Lung microvascular endothelial cell (primary cell): Measurements from ENCODE around the gene ZBTB26. TPM values are rescaled to one million over a fixed set of nuclear protein-coding genes. Genes with fewer than 3 reads are reported as not detected.
"Not testable (repeated sequence)": the region's sequence is repeated elsewhere in the genome, so short reads cannot be mapped to it uniquely, and the experiment has no call there.

Experiments
- DNase-seq, 2 donors: peaks; one replicate each; pipeline versions ENCODE4 v3.0.0 to v3.0.0-alpha.2; 2010; ENCODE audit warnings: low read depth in 2 of 2
- total RNA-seq: library from RNA; depleted of rRNA; stranded (reverse); fragments of >200 nt; gene quantifications from 2 replicates; pipeline ENCODE4 v1.2.1, GENCODE V29; 2014

Gene ZBTB26
- total RNA-seq, 1 donor from 2014 or later, result 3.0 TPM

DNA sequence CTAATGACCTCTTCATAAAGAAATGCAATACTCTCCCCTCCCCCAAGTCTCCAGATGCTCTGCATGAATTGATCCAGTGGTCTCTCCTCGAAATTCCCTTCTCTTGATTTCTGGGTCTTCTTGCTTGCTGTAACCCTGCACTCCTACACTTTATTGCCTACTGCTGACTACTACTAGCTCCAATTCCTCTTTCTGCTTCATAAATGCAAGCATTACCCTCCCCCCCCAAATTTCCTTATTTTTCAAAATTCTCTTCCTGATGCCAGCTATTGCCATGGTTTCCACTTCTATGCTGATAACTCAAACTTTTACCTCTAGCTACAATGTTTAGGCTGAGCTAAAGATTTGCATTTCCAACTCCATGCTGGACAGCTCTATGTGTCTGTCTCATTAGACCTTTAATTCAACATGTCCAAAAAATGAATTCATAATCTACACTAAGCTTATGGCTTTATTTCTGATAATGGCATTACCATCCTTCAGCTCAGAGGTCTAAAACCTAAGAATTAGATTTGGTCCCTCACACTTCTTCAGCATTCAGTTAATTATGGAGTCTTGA lies 1.4 kb downstream of the ZBTB26 start:
- no peak for DNase-seq

DNA sequence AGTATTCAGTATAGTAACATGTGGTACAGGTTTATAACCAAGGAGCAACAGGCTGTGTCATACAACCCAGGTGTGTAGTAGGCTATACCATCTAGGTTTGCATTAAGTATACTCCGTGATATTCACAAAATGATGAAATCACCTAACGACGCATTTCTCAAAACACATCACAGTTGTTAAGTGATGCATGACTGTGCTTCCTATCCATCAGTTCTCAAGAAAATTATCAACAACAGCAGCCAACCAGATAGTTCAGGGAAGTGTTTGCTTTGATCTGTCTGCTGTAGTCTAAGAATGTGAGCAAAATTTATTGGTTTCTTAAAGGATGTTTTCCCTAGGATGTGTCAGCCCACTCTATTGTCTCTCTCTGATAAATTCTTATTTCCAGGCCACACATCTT lies 7.4 kb downstream of the ZBTB26 start:
- peak in 1 of 2 donors; percentile 89 for DNase-seq

DNA sequence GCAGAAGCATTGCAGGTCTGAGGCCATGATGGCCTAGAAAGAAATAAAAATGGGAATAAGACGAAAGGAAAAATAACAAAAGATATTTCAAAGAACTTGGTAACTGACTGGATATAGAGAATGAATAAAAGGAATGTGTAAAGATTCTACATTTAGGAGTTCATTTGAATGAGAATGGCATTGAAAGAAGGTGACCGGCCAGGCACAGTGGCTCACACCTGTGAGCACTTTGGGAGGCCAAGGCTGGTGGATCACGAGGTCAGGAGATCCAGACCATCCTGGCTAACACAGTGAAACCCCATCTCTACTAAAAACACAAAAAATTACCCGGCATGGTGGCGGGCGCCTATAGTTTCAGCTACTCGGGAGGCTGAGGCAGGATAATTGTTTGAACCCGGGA lies 8.6 kb downstream of the ZBTB26 start:
- DNase-seq, result no peak

DNA sequence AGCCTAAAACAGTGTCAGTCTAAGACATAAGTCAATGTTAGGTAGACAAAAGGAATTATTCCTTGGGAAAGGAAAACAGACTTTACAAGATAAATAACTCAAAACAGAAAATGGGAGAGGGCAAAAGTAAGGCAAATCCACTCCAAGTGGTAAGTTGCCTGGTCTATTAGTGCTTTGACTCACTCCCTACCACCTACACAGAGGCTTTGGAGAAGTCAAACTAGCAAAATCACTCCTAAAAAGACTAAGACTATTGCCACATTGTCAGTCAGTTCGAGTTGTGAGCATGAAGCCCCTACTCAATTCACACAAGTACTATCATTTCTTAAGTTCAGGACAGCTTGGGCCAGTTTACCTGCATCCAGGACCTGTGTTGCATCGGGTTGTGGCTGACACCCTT lies 13.0 kb downstream of the ZBTB26 start:
- no peak for DNase-seq

DNA sequence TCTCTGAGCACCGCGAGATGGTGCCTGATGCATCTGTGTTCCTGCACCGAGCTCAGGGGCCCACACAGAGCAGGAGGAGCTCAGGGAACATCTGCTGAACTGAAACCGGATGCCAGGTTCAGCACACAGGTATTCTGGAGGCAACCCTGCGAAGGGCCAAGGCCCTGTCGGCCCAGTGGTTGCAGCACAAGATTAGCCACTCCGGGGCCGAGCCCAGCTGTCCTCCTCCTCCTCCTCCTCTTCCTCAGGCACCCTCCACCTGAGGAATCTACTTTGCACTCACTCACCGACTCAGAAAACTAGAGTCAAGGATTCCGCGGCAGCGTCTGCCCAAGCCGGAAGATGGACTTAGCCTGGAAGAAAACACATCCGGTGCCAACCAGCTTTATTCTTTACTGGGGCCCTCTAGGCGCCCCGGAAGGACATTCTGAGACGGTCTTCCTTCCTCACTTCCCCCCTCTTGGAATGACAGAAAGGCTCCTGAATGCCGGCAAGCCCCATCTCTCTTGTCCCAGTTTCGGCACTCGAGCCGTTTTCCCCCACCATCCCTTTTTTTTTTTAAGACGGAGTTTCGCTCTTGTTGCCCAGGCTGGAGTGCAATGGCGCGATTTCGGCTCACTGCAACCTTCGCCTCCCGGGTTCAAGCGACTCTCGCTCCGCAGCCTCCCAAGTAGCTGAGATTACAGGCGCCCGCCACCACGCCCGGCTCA lies 18.2 kb downstream of the ZBTB26 start, which contains the start of gene ZBTB6:
ZBTB6 (minus strand) TSS at position 360 of the 710 bp plus-strand sequence. CDS start 1,251 bp downstream, outside the sequence.
- peak; percentile 74 to 79 for DNase-seq

DNA sequence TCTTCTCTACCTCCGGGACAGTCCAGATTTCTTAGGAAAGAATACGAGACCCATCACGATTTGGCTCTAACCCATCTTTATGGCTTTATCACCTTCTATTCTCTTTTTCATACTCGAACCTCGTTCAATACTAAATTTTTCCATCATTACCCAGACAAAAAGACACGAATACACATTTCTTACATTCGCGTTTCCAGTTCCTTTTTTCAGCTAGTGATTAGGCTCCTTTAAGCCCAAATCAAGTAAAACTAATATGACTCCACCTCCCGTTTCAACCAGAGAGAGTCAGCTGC lies 18.7 kb downstream of the ZBTB26 start:
- DNase-seq, result no peak

DNA sequence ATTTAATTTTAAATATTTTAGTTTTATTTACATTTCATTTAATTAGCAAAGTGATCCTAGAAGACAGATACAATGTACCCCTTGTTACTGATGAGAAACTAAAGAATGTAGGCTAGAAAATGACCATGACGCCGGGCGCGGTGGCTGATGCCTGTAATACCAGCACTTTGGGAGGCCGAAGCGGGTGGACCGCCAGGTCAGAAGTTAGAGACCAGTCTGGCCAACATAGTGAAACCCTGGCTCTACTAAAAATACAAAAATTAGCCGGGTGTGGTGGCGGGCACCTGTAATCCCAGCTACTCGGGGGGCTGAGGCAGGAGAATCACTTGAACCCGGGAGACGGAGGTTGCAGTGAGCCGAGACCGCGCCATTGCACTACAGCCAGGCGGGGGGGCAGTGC lies 25.2 kb downstream of the ZBTB26 start:
- not testable (repeated sequence) for DNase-seq

DNA sequence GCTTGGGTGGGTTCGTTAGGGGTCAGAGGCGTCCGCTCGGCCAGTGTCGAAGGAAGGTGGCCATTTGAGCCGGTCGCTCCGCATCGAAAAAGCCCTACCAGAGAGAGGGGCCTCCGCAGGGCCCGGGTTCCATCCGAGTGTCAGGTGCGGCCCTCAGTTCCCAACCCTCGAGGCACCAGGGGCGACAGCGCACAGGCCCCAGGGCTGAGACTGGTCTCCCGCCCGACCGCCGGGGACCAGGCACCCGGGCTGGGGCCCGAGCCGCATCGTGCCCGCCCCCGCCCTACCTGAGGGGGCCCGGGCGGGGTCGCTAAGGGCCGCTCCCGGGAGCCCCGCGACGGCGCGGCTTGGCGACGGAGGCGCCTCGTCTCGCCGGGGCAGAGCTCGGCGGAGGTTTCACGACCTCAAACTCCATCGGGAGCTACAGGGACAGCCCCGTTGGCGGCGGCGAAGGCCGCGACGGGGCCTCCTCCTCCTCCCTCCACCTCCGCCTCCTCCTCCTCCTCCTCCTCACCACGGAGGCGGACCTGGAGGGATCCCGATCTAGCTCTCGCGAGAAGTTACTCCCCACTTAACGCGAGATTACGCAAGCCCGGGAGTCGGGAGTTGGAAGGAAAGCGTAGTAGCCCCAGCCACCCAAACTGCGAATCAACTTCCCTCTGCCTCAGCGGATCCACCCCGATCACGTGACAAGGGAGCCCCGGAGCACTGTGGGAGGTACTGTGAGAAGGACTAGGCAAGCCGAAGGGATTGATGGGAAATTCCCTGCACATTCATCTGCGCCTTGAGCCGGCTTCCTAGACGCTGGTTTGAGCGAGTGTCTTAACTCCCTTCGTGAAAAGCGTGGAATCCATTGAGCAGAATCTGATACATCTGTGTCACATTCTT lies 26.2 kb downstream of the ZBTB26 start, which contains the start of gene RC3H2:
RC3H2 (minus strand) TSS at position 537 of the 888 bp plus-strand sequence. CDS start 7,850 bp downstream, outside the sequence.
- DNase-seq, result peak; percentile 100

DNA sequence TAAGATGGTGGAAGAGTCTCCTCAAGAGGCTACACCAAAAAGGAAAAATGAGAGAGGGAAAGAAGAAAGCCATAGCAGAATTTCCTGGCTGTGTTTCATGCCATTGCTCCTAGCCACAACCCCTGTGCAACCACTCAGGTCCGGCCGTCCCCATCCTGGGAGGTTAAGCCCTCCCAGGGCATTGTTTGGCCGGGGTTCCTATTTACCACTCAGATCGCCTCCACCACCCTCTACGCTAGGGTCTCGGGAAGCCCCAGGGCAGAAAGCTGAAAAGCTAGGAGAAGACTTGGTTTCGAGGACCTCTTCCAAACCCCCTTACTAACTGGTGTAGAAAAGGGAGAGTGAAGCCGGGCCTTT lies 26.9 kb downstream of the ZBTB26 start:
- peak; percentile 56 to 65 for DNase-seq

DNA sequence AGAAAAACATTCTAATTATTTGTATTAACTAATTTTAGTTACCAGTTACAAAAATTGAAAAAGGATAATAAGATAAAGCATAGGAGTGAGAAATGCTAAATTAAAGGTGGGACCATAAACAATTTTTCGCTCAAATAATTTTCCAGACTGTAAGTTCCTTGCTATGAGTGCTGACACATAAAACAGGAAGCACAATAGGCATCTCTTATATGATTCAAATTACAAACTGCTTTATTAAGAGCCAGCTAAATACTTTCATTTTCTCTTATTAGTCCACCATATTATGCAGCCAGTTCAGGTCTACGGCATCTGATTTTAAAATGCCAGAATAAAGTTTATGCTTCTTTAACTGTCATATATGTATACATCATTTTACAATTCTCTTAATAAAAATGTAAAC lies 30.5 kb downstream of the ZBTB26 start:
- DNase-seq, result peak; percentile 55 to 69

DNA sequence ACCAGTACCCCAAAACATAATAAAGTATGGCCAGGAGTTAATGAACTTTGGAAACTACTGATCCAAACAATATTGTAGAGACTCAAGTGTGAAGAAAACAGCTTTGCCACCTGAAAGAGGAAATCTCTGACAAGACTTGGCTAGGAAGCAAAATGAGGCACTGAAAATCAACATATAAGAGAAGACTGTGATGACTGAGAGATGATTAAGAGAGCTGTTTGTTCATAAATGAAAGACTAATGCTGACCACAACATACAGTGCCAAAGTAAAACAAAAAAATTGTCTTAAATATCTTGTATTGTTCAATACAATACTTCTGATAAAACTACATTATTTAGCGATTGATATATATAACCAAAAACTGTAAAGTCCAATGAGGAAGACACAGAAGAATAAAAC lies 33.3 kb downstream of the ZBTB26 start:
- peak in 1 of 2 donors; percentile 44 for DNase-seq

DNA sequence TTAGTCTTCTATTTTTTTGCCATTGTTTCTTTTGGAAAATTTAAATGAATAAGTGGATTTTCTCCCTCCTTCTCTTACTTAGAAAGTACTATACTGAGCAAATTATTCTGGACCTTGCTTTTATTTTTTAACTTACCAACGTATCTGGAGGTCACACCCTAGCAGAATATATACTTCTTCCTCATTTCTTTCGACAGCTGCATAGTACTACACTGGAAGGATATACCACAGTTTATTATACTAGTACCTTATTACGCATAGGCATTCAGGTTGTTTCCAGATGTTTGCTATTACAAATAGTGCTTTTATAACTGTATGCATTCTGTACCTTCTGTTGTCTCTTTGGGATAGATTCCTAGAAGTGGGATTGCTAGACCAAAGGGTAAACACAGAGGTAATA lies 42.8 kb downstream of the ZBTB26 start:
- DNase-seq, result no peak

DNA sequence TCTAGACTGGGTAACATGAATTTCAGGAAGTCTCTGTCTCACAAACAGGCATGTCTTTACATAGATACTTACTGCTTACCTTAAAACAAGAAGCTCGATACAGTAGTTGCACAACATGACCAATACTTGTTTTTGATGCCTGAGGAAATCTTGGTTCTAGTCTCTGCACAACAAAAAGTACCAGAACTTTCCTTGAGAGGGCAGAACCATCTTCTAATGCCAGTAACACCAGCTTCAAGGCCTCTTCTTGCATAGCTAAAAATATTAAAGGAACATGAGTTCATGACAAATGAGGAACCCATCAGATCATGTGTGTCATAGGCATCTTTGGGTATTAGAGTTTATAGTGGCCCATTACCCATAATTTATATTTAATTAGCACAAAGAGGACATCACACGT lies 48.2 kb downstream of the ZBTB26 start:
- DNase-seq, result no peak

DNA sequence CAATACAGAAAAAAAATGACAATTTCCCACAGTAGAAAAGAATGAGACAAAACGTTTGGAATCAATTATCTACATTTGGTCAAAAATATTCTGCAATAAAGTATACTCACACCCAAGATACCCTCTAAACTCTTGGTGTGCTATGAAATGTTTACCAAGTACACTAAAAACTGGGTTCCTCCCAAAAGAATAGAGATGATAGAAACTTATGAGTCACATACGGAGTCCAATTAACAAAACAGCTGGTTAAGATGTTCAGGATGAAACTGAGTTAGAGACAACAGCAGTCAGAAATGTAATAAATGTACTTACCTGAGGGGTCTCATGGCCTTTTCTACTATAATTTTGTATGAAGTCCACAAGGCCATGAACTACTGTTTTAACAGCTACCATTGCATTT lies 51.9 kb downstream of the ZBTB26 start:
- no peak for DNase-seq

DNA sequence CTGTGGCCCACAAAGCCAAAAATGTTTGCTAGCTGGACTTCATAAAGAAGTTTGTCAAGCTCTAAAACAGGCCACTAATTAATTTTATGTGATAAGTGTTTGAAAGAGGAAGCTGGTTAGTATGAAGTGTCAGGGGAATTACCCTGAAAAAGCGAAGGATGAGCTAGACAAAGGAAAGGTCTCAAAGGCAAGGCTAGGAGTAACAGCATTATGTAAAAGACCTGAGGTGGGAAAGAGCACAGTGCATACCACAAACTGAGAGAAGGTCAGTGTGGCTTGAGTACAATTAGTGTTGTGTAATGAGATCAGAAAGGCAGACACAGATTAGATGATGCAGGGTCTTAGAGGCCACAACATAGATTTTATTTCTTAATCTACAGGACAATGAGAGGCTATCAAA lies 55.8 kb downstream of the ZBTB26 start:
- no peak for DNase-seq

DNA sequence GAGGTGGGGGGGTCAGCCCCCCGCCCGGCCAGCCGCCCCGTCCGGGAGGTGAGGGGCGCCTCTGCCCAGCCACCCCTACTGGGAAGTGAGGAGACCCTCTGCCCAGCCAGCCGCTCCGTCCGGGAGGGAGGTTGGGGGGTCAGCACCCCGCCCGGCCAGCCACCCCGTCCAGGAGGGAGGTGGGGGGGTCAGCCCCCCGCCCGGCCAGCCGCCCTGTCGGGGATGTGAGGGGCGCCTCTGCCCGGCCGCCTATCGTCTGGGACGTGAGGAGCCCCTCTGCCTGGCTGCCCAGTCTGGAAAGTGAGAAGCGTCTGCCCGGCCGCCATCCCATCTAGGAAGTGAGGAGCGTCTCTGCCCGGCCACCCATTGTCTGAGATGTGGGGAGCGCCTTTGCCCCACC lies 64.0 kb downstream of the ZBTB26 start:
- not testable (repeated sequence) for DNase-seq

DNA sequence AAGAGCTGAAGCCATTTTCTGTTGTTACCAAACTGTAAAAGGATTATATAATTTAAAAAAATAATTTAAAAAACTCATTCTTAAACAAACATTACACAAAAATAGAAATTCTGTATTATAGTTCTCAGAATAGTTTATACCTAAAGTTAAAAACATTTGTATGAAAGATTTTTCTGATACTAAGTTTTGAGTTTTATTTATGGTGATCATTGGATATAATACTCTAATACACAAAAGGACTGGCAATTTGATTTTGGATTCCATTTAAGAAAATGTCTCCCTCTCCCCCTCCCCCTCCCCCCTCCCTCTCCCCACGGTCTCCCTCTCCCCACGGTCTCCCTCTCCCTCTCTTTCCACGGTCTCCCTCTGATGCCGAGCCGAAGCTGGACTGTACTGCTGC lies 65.2 kb downstream of the ZBTB26 start:
- DNase-seq, result no peak

Other genes with a start within 250 kb of the ZBTB26 start
- gene OR1L4, start 207.5 kb downstream of the ZBTB26 start, total RNA-seq, result not detected in 2 replicates
- not detected in 2 replicates for gene OR1L6, start 189.2 kb downstream of the ZBTB26 start, total RNA-seq
- gene OR5C1, start 142.6 kb downstream of the ZBTB26 start, total RNA-seq, result not detected in 2 replicates
- not detected in 2 replicates for gene OR1K1, start 131.4 kb downstream of the ZBTB26 start, total RNA-seq
- gene PDCL, start 102.9 kb downstream of the ZBTB26 start, total RNA-seq, result 58.4 and 101 TPM in 2 replicates
- 48.6 and 85.1 TPM in 2 replicates for gene RC3H2, start 26.2 kb downstream of the ZBTB26 start, total RNA-seq
- 9.2 and 14.3 TPM in 2 replicates for gene ZBTB6, start 18.2 kb downstream of the ZBTB26 start, total RNA-seq
- gene RABGAP1, start 9.5 kb upstream of the ZBTB26 start, total RNA-seq, result 30.3 and 35.5 TPM in 2 replicates
- gene GPR21, start 102.2 kb upstream of the ZBTB26 start, total RNA-seq, result 0.44 and 0.60 TPM in 2 replicates